H1 (cell line): Measurements from ENCODE around the gene ZBTB42. TPM values are rescaled to one million over a fixed set of nuclear protein-coding genes. Genes with fewer than 3 reads are reported as not detected.

Source experiments
- CTCF ChIA-PET: fragments of 300-600 bp; sonication (Branson Sonifier 250); formaldehyde crosslinking; loops from one replicate; lab custom pipeline; 2021; ENCODE audit not compliant: partially characterized antibody; lab: Charles Lee
- POLR2A ChIA-PET: fragments of 300-600 bp; sonication (Branson Sonifier 250); formaldehyde crosslinking; loops from one replicate; lab custom pipeline; 2021; ENCODE audit warnings: inconsistent platforms; ENCODE audit not compliant: partially characterized antibody; lab: Charles Lee
- DNase-seq, 2 experiments: peaks; one replicate each; pipeline versions ENCODE4 v3.0.0 to v3.0.0-alpha.2; 2010 to 2022; ENCODE audit warnings: low spot score in 2 of 2, low read depth in 1 of 2, mixed read lengths in 1 of 2
- FAIRE-seq: peaks from 2 replicates; lab custom pipeline; 2011; peaks lifted over from hg19 to GRCh38; lab: Jason Lieb, UNC
- H2AFZ ChIP-seq: 2 replicates; pipeline ENCODE4 v1.8.1; 2012; ENCODE audit warnings: low read length, inconsistent platforms
- H2AK5ac ChIP-seq: 2 replicates; pipeline ENCODE4 v1.6.1; 2013; ENCODE audit warnings: low read depth, low read length
- H2BK120ac ChIP-seq: replicated peaks from 2 replicates; pipeline ENCODE3; 2013; ENCODE audit warnings: low read depth, low read length, inconsistent platforms
- H2BK12ac ChIP-seq: 2 replicates; pipeline ENCODE4 v1.6.1; 2013; ENCODE audit warnings: low read depth, low read length
- H2BK15ac ChIP-seq: 2 replicates; pipeline ENCODE4 v1.6.1; 2013; ENCODE audit warnings: low read length
- H2BK20ac ChIP-seq: 2 replicates; pipeline ENCODE4 v1.6.1; 2013; ENCODE audit warnings: low read length
- H2BK5ac ChIP-seq: 2 replicates; pipeline ENCODE4 v1.6.1; 2013; ENCODE audit warnings: low read depth, low read length
- H3K14ac ChIP-seq: 2 replicates; pipeline ENCODE4 v1.6.1; 2013; ENCODE audit warnings: inconsistent platforms; ENCODE audit not compliant: insufficient read length
- H3K18ac ChIP-seq: 2 replicates; pipeline ENCODE4 v1.6.1; 2013; ENCODE audit warnings: low read length; ENCODE audit errors: extremely low read depth
- H3K23ac ChIP-seq: 2 replicates; pipeline ENCODE4 v1.6.1; 2013; ENCODE audit warnings: inconsistent platforms; ENCODE audit not compliant: insufficient read length
- H3K23me2 ChIP-seq: 2 replicates; pipeline ENCODE4 v1.6.1; 2013; ENCODE audit warnings: low read depth, low read length
- H3K27ac ChIP-seq: 2 replicates; pipeline ENCODE4 v1.6.1; 2011; ENCODE audit warnings: low read depth, low read length, inconsistent platforms
- H3K27me3 ChIP-seq, 4 experiments: replicated peaks in 1 of 4; 1 replicate in 1 of 4; 2 replicates in 3 of 4; pipeline versions ENCODE4 v1.6.1 to v1.8.1; 2011 to 2013; ENCODE audit warnings: low read length in 3 of 4, mild to moderate bottlenecking in 3 of 4, inconsistent platforms in 2 of 4, mixed read lengths in 2 of 4, moderate library complexity in 1 of 4; ENCODE audit not compliant: control insufficient read depth in 3 of 4, insufficient read depth in 3 of 4; ENCODE audit errors: extremely low read depth in 1 of 4
- H3K36me3 ChIP-seq, 4 experiments: 2 replicates each; pipeline versions ENCODE4 v1.6.1 to v1.8.1; 2011 to 2013; ENCODE audit warnings: mild to moderate bottlenecking in 4 of 4, low read length in 3 of 4, moderate library complexity in 2 of 4, control low read depth in 1 of 4, inconsistent platforms in 1 of 4; ENCODE audit not compliant: insufficient read depth in 4 of 4, control insufficient read depth in 2 of 4
- H3K4ac ChIP-seq: replicated peaks from 2 replicates; pipeline ENCODE3; 2013; ENCODE audit warnings: low read length, low read depth, mixed read lengths, inconsistent platforms; ENCODE audit not compliant: insufficient read length
- H3K4me1 ChIP-seq, 4 experiments: replicated peaks in 1 of 4; 1 replicate in 1 of 4; 2 replicates in 3 of 4; pipeline versions ENCODE4 v1.6.1 to v1.8.1; 2011 to 2013; ENCODE audit warnings: low read length in 3 of 4, inconsistent platforms in 2 of 4, mixed read lengths in 1 of 4; ENCODE audit not compliant: insufficient read depth in 4 of 4, control insufficient read depth in 3 of 4
- H3K4me2 ChIP-seq, 2 experiments: 2 replicates each; pipeline versions ENCODE4 v1.6.1 to v1.8.1; 2011 to 2013; ENCODE audit warnings: low read depth in 2 of 2, low read length in 2 of 2, control low read depth in 1 of 2, inconsistent platforms in 1 of 2, mild to moderate bottlenecking in 1 of 2; ENCODE audit not compliant: insufficient read depth in 1 of 2
- H3K4me3 ChIP-seq, 4 experiments: fragments of 200-600, 300-600 bp in 1 of 4; sonication (generic), shearing (Covaris generic), sonication (Bioruptor Twin) in 1 of 4; 2 replicates each; pipeline versions ENCODE4 v1.5.1 to v1.8.1; 2011 to 2016; ENCODE audit warnings: low read length in 4 of 4, low read depth in 3 of 4, control low read depth in 2 of 4, inconsistent platforms in 2 of 4, mild to moderate bottlenecking in 2 of 4, mixed read lengths in 1 of 4, moderate library complexity in 1 of 4; ENCODE audit not compliant: insufficient read depth in 2 of 4; ENCODE audit errors: extremely low read depth in 1 of 4
- H3K56ac ChIP-seq: replicated peaks from 2 replicates; pipeline ENCODE3; 2013; ENCODE audit warnings: low read depth, mild to moderate bottlenecking, mixed read lengths, low read length, inconsistent platforms; ENCODE audit not compliant: insufficient read length
- H3K79me1 ChIP-seq: 2 replicates; pipeline ENCODE4 v1.6.1; 2013; ENCODE audit warnings: low read depth, low read length, control low read depth
- H3K79me2 ChIP-seq, 2 experiments: 2 replicates each; pipeline versions ENCODE4 v1.6.1 to v1.8.1; 2012 to 2013; ENCODE audit warnings: low read length in 2 of 2, mild to moderate bottlenecking in 2 of 2, inconsistent platforms in 1 of 2; ENCODE audit not compliant: insufficient read depth in 2 of 2, control insufficient read depth in 1 of 2
- H3K9ac ChIP-seq, 4 experiments: replicated peaks in 1 of 4; 1 replicate in 1 of 4; 2 replicates in 3 of 4; pipeline versions ENCODE4 v1.6.1 to v1.8.1; 2011 to 2013; ENCODE audit warnings: low read depth in 3 of 4, low read length in 3 of 4, control low read depth in 2 of 4, mild to moderate bottlenecking in 2 of 4, moderate library complexity in 2 of 4, inconsistent platforms in 1 of 4; ENCODE audit errors: extremely low read depth in 1 of 4
- H3K9me3 ChIP-seq, 2 experiments: 2 replicates each; pipeline versions ENCODE4 v1.6.1 to v1.8.1; 2012 to 2013; ENCODE audit warnings: mild to moderate bottlenecking in 2 of 2, moderate library complexity in 2 of 2, control low read depth in 1 of 2, inconsistent platforms in 1 of 2, low read depth in 1 of 2, low read length in 1 of 2, mixed read lengths in 1 of 2; ENCODE audit not compliant: insufficient read depth in 2 of 2
- H4K20me1 ChIP-seq, 2 experiments: replicated peaks in 1 of 2; 2 replicates each; pipeline versions ENCODE3 to v1.8.1; 2011 to 2013; ENCODE audit warnings: inconsistent platforms in 2 of 2, low read length in 2 of 2, mild to moderate bottlenecking in 1 of 2; ENCODE audit not compliant: insufficient read depth in 2 of 2, control insufficient read depth in 1 of 2
- H4K5ac ChIP-seq: 2 replicates; pipeline ENCODE4 v1.6.1; 2013; ENCODE audit warnings: low read length, low read depth, mixed read lengths, inconsistent platforms; ENCODE audit not compliant: insufficient read length
- H4K8ac ChIP-seq: 2 replicates; pipeline ENCODE4 v1.8.0; 2013; ENCODE audit warnings: mild to moderate bottlenecking, moderate library complexity, low read length, inconsistent platforms; ENCODE audit not compliant: insufficient read depth; ENCODE audit errors: extremely low read depth
- H4K91ac ChIP-seq: replicated peaks from 2 replicates; pipeline ENCODE3; 2013; ENCODE audit warnings: low read length, mixed read lengths, inconsistent platforms; ENCODE audit not compliant: insufficient read length
- EZH2 ChIP-seq: fragments of 200-600 bp; sonication (generic); IDR thresholded peaks from 2 replicates; pipeline ENCODE4 v1.7.1; 2012; ENCODE audit warnings: low read depth, mild to moderate bottlenecking, moderate library complexity, low read length, inconsistent platforms; ENCODE audit not compliant: severe bottlenecking
- GTF2F1 ChIP-seq: IDR thresholded peaks from 2 replicates; pipeline ENCODE4 v1.6.1; 2012; ENCODE audit warnings: low read depth, low read length, improper control_type of control experiment, borderline replicate concordance
- JUN ChIP-seq: IDR thresholded peaks from 2 replicates; pipeline ENCODE4 v1.6.1; 2011; ENCODE audit warnings: low read depth, mild to moderate bottlenecking, improper control_type of control experiment, low read length
- KDM4A ChIP-seq: IDR thresholded peaks from one replicate; pipeline ENCODE4 v1.7.1; 2012; ENCODE audit warnings: low read depth, mild to moderate bottlenecking, moderate library complexity, low read length, inconsistent platforms; ENCODE audit not compliant: severe bottlenecking
- KDM5A ChIP-seq: fragments of 200-600 bp; IDR thresholded peaks from 2 replicates; pipeline ENCODE4 v1.7.1; 2012; ENCODE audit warnings: mild to moderate bottlenecking, low read length, inconsistent platforms, mixed read lengths
- NRF1 ChIP-seq: IDR thresholded peaks from 2 replicates; pipeline ENCODE4 v1.6.1; 2011; ENCODE audit warnings: mild to moderate bottlenecking, low read depth, low read length, improper control_type of control experiment
- POLR2AphosphoS5 ChIP-seq: IDR thresholded peaks from 2 replicates; pipeline ENCODE4 v1.6.1; 2011; ENCODE audit warnings: low read depth, low read length
- RXRA ChIP-seq: IDR thresholded peaks from 2 replicates; pipeline ENCODE4 v1.6.1; 2011; ENCODE audit warnings: low read depth, mild to moderate bottlenecking, low read length, moderate library complexity; ENCODE audit not compliant: insufficient read depth
- SIN3A ChIP-seq, 2 experiments: IDR thresholded peaks in 1 of 2; conservative IDR thresholded peaks in 1 of 2; 2 replicates each; pipeline ENCODE4 v1.6.1; 2011 to 2012; ENCODE audit warnings: low read length in 2 of 2, improper control_type of control experiment in 1 of 2, low read depth in 1 of 2, mild to moderate bottlenecking in 1 of 2
- SIX5 ChIP-seq: IDR thresholded peaks from 2 replicates; pipeline ENCODE4 v1.6.1; 2011; ENCODE audit warnings: mild to moderate bottlenecking, low read depth, low read length
- SP2 ChIP-seq: IDR thresholded peaks from 2 replicates; pipeline ENCODE4 v1.6.1; 2012; ENCODE audit warnings: mild to moderate bottlenecking, low read length, inconsistent platforms
- TEAD4 ChIP-seq: IDR thresholded peaks from 2 replicates; pipeline ENCODE4 v1.6.1; 2012; ENCODE audit warnings: low read depth, low read length, inconsistent platforms, mixed read lengths
- WGBS, 2 experiments: shearing (Covaris generic) in 1 of 2; methylation state at CpG; one replicate each; pipeline versions ENCODE4 v1.1.6 to v1.1.7; 2013 to 2015; ENCODE audit warnings: low lambda C conversion rate in 2 of 2, mixed read lengths in 2 of 2, inconsistent platforms in 1 of 2, low coverage in 1 of 2, missing lambda C conversion rate in 1 of 2; ENCODE audit not compliant: insufficient replicate concordance in 2 of 2, insufficient coverage in 1 of 2, insufficient read length in 1 of 2; ENCODE audit errors: extremely low coverage in 1 of 2, missing lambda C conversion rate in 1 of 2; 5-methylcytosine and 5-hydroxymethylcytosine counted together
- polyA plus RNA-seq, 7 experiments: library from polyadenylated mRNA; depleted of rRNA in 3 of 7; stranded (reverse) in 5 of 7; unstranded in 2 of 7; fragments of >200 nt in 5 of 7; fragments of 200-250 nt in 2 of 7; gene quantifications; 1 replicate in 5 of 7; 2 replicates in 1 of 7; 4 replicates in 1 of 7; pipeline versions ENCODE4 v1.2.1 to v1.2.3, GENCODE V29; 2011 to 2013; ENCODE audit warnings: missing spikeins in 2 of 7, mixed read lengths in 2 of 7
- total RNA-seq: library from RNA; stranded (reverse); fragmentation: NEBNext Ultra II Directional; extraction: Animal tissue kit (Norgen Biotek cat#: 25700); gene quantifications from 2 replicates; pipeline ENCODE4 v1.2.1, GENCODE V29; 2021

ZBTB42 gene
- total and polyA plus RNA-seq, 2 of the 8 experiments (the other 6 are each of a cell fraction or from before 2014, with no cell fraction given) = 2.8 to 3.1 TPM

DNA sequence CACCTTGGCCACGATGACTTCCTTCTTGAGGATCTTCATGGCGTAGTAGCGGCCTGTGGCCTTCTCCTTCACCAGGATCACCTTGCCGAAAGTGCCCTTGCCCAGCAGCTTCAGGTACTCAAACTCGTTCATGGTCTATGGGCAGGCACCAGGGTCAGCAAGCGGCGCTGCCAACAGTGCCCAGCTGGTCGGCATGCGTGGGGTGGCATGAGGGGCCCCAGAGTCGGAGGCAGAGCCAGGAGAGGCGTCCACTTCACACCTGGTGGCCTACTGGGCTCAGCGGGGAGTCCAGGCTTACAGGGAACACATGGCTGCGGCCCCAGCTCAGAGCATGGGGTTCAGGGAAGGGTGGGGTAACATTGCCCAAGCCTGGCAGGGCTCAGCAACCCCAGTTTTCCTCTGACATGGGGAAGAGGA, 25.8 kb upstream of the ZBTB42 start:
- no peak overlapping the region for H3K4ac ChIP-seq
- H3K4me1 ChIP-seq = no peaks in the 10 kb centered on the region
- no peak overlapping the region for H2AFZ ChIP-seq
- H3K27me3 ChIP-seq = no peaks in the 10 kb centered on the region
- no peak overlapping the region for H2BK20ac ChIP-seq
- H3K36me3 ChIP-seq = peaks cover 0 to 27% (median 12%) of the 10 kb centered on the region in 4 experiments; a peak in 7 of 8 replicates
- no peak overlapping the region for H3K27ac ChIP-seq
- WGBS, 2 experiments = 94% methylated on average over 13 of the region's 13 CpGs; no CpG with 5 or more reads in 1 of the 2 experiments
- H2AK5ac ChIP-seq = no peak overlapping the region
- H3K18ac ChIP-seq = no peak overlapping the region
- H2BK120ac ChIP-seq = no peak overlapping the region
- ChIA-PET POLR2A (interaction anchor here (1.2 to 1.4 kb wide), 3 partner anchors 9 to 12 kb away, joined by 3 to 5 read pairs (median 4); no protein-coding TSS in a partner anchor), CTCF (interaction anchor here (1.0 to 1.2 kb wide), 5 partner anchors 8 to 133 kb away, joined by 3 to 4 read pairs (median 3); no protein-coding TSS in a partner anchor)
- no peak overlapping the region for H3K9ac ChIP-seq
- H3K79me1 ChIP-seq = no peaks in the 10 kb centered on the region
- H2BK5ac ChIP-seq = no peak overlapping the region
- no peak overlapping the region; the same call in 1 of the 2 replicates for H4K8ac ChIP-seq
- H3K9me3 ChIP-seq = peaks cover 11 to 17% of the 10 kb centered on the region in 2 experiments; a peak in 2 of 4 replicates
- FAIRE-seq (no peak), DNase-seq (no peak)
- TF ChIP-seq POLR2AphosphoS5 (no peak), EZH2 (no peak), JUN (no peak), SP2 (no peak), NRF1 (no peak), KDM4A (no peak), RXRA (no peak), TEAD4 (no peak), SIX5 (no peak), GTF2F1 (no peak), KDM5A (no peak), SIN3A (conservative IDR thresholded peaks at IDR 0.05 in 1 of 2, IDR thresholded peaks at IDR 0.05 in 1 of 2; ENCODE audit: low read depth in 1 of 2, low read length in 2 of 2) (no peak)
- H3K79me2 ChIP-seq = no peaks in the 10 kb centered on the region
- no peaks in the 10 kb centered on the region for H3K23me2 ChIP-seq
- H4K91ac ChIP-seq = no peak overlapping the region
- no peak overlapping the region for H2BK12ac ChIP-seq
- H3K4me2 ChIP-seq = no peak overlapping the region
- peaks cover 5 to 25% of the 10 kb centered on the region in 2 experiments for H4K20me1 ChIP-seq
- H3K14ac ChIP-seq = no peak overlapping the region
- H2BK15ac ChIP-seq = no peak overlapping the region
- no peak overlapping the region for H3K23ac ChIP-seq
- no peak overlapping the region for H3K4me3 ChIP-seq
- no peak overlapping the region for H3K56ac ChIP-seq
- H4K5ac ChIP-seq = no peak overlapping the region
